Breast epithelium (tissue), 4 donors: Measurements from ENCODE around the gene TEAD4. TPM values are rescaled to one million over a fixed set of nuclear protein-coding genes. Genes with fewer than 3 reads are reported as not detected.

Experiments used
- DNase-seq, 2 donors: peaks; one replicate each; pipeline ENCODE4 v3.0.0-alpha.2; 2019; ENCODE audit warnings: low spot score in 2 of 2
- H3K27ac ChIP-seq, 2 donors: fragments of 200-600 bp; sonication (generic) in 1 of 2; one replicate each; pipeline ENCODE4 v1.5.1; 2016 to 2019; ENCODE audit warnings: mild to moderate bottlenecking in 1 of 2
- H3K27me3 ChIP-seq, 2 donors: fragments of 200-600 bp; sonication (generic) in 1 of 2; one replicate each; pipeline versions ENCODE4 v1.5.1 to v1.6.0; 2017 to 2019; ENCODE audit warnings: control low read depth in 1 of 2, mild to moderate bottlenecking in 1 of 2
- H3K36me3 ChIP-seq: fragments of 200-600 bp; one replicate; pipeline ENCODE4 v1.5.1; 2019
- H3K4me1 ChIP-seq, 2 donors: fragments of 200-600 bp; sonication (generic); one replicate each; pipeline ENCODE4 v1.5.1; 2016 to 2019; ENCODE audit warnings: control low read depth in 1 of 2
- H3K4me3 ChIP-seq, 3 donors: fragments of 200-600 bp; sonication (generic); 1 replicate in 2 of 3; 2 replicates in 1 of 3; pipeline ENCODE4 v1.5.1; 2016 to 2019; ENCODE audit warnings: mild to moderate bottlenecking in 3 of 3, moderate library complexity in 2 of 3
- H3K9me3 ChIP-seq, 2 donors: fragments of 200-600 bp; sonication (generic) in 1 of 2; one replicate each; pipeline ENCODE4 v1.5.1; 2016 to 2019; ENCODE audit warnings: control low read depth in 1 of 2
- CTCF ChIP-seq, 3 donors: fragments of 450-650 bp; IDR thresholded peaks; one replicate each; pipeline ENCODE4 v1.5.1; 2016 to 2017; ENCODE audit warnings: antibody characterized with exemption in 3 of 3, mild to moderate bottlenecking in 3 of 3, moderate library complexity in 3 of 3
- POLR2A ChIP-seq: fragments of 450-650 bp; IDR thresholded peaks from one replicate; pipeline ENCODE4 v1.6.1; 2016; ENCODE audit warnings: antibody characterized with exemption, mild to moderate bottlenecking, moderate library complexity
- POLR2AphosphoS5 ChIP-seq, 3 donors: sonication (generic); formaldehyde crosslinking; IDR thresholded peaks; one replicate each; pipeline ENCODE4 v1.6.1; 2017; ENCODE audit warnings: antibody characterized with exemption in 3 of 3
- intact Hi-C: fragments of 100-400 bp; cut with DNase I; formaldehyde crosslinking; loops from one replicate; pipeline ENCODE4 v1.15.1; 2023; ENCODE audit warnings: low total_unique reads
- total RNA-seq, 3 donors: library from RNA; depleted of rRNA; stranded (reverse); fragments of >200 nt; gene quantifications; one replicate each; pipeline ENCODE4 v1.1.0, GENCODE V29; 2016

TEAD4 gene
- total RNA-seq, 3 donors from 2014 or later: 2.4 to 24.3 (median 12.6) TPM

- no peak for DNase-seq
- intact Hi-C loops: no loop called here
- no peak for TF ChIP-seq POLR2AphosphoS5 (IDR thresholded peaks at IDR 0.05)
- TF ChIP-seq CTCF (IDR thresholded peaks at IDR 0.05): no peak
- TF ChIP-seq POLR2A: no peak
- Histone ChIP-seq H3K9me3 (no peaks in the 10 kb centered on the region), H3K27ac (no peak overlapping the region), H3K27me3 (no peaks in the 10 kb centered on the region), H3K36me3 (no peaks in the 10 kb centered on the region), H3K4me1 (no peaks in the 10 kb centered on the region), H3K4me3 (no peak overlapping the region)
Observed at GRCh38 chr12:3043406-3043805, 84.2 kb downstream of the TEAD4 start.

GRCh38 chr12:3044141-3044630 lies 85.0 kb downstream of the TEAD4 start:
- H3K4me1 ChIP-seq: no peaks in the 10 kb centered on the region
- H3K27ac ChIP-seq: no peak overlapping the region
- H3K9me3 ChIP-seq: no peaks in the 10 kb centered on the region
- DNase-seq: no peak
- H3K36me3 ChIP-seq: no peaks in the 10 kb centered on the region
- TF ChIP-seq POLR2AphosphoS5 (IDR thresholded peaks at IDR 0.05) (no peak), CTCF (IDR thresholded peaks at IDR 0.05) (no peak), POLR2A (no peak)
- no peaks in the 10 kb centered on the region for H3K27me3 ChIP-seq
- no peak overlapping the region for H3K4me3 ChIP-seq
- intact Hi-C loops: no loop called here

GRCh38 chr12:3045494-3045893 lies 86.3 kb downstream of the TEAD4 start:
- no peaks in the 10 kb centered on the region for H3K36me3 ChIP-seq
- H3K27ac ChIP-seq: no peak overlapping the region
- H3K9me3 ChIP-seq: no peaks in the 10 kb centered on the region
- H3K27me3 ChIP-seq: no peaks in the 10 kb centered on the region
- DNase-seq: no peak
- TF ChIP-seq CTCF (IDR thresholded peaks at IDR 0.05) (no peak), POLR2AphosphoS5 (IDR thresholded peaks at IDR 0.05) (no peak), POLR2A (no peak)
- H3K4me3 ChIP-seq: no peak overlapping the region
- no peaks in the 10 kb centered on the region for H3K4me1 ChIP-seq
- intact Hi-C loops: no loop called here

GRCh38 chr12:3045989-3046388 lies 86.8 kb downstream of the TEAD4 start:
- TF ChIP-seq POLR2A (no peak), POLR2AphosphoS5 (IDR thresholded peaks at IDR 0.05) (no peak), CTCF (IDR thresholded peaks at IDR 0.05) (no peak)
- no peak for DNase-seq
- Histone ChIP-seq H3K4me3 (no peak overlapping the region), H3K4me1 (no peaks in the 10 kb centered on the region), H3K27ac (no peak overlapping the region), H3K36me3 (no peaks in the 10 kb centered on the region), H3K9me3 (no peaks in the 10 kb centered on the region), H3K27me3 (no peaks in the 10 kb centered on the region)
- intact Hi-C loops: no loop called here

- TF ChIP-seq CTCF (IDR thresholded peaks at IDR 0.05): no peak
- no peak for TF ChIP-seq POLR2AphosphoS5 (IDR thresholded peaks at IDR 0.05)
- TF ChIP-seq POLR2A: no peak
- intact Hi-C loops: no loop called here
- Histone ChIP-seq H3K4me1 (no peaks in the 10 kb centered on the region), H3K27ac (no peak overlapping the region), H3K9me3 (no peaks in the 10 kb centered on the region), H3K36me3 (no peaks in the 10 kb centered on the region), H3K4me3 (no peak overlapping the region), H3K27me3 (no peaks in the 10 kb centered on the region)
- DNase-seq: no peak
Observed at GRCh38 chr12:3046441-3047200, 87.4 kb downstream of the TEAD4 start.
